ENCODE results near the gene GPR18.

GPR18 gene

DNA sequence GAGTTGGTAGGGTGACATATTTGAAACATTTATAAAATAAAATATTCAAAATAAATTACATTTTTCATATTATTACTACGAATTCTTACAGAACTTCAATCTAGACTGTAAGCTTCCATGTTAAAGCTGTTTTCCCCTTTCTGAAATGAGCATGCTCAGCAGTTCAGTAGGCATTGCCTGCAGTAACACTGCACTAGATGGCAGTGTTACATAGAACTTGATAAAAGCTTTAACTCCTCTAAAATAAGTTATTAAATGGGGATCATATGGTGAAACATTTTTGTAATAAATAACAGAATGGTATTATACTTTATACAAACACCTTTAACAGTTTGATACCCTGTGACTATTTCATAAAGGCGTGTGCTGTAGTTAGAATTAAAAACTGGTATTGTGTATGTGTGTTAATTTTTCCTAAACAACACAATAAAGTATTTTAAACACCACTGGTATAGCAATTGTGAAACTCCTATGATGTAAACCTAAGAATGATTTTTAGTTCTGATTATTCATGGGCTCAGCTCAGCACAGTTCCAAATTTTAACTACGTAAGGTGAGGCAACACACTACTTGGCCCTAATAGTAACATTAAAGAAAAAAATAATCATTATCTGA lies 11.6 kb upstream of the GPR18 start:
- no peak overlapping the region for H3K4me3 ChIP-seq (ENCODE audit: low read depth, low read length)
- TF ChIP-seq, protein P1, sequence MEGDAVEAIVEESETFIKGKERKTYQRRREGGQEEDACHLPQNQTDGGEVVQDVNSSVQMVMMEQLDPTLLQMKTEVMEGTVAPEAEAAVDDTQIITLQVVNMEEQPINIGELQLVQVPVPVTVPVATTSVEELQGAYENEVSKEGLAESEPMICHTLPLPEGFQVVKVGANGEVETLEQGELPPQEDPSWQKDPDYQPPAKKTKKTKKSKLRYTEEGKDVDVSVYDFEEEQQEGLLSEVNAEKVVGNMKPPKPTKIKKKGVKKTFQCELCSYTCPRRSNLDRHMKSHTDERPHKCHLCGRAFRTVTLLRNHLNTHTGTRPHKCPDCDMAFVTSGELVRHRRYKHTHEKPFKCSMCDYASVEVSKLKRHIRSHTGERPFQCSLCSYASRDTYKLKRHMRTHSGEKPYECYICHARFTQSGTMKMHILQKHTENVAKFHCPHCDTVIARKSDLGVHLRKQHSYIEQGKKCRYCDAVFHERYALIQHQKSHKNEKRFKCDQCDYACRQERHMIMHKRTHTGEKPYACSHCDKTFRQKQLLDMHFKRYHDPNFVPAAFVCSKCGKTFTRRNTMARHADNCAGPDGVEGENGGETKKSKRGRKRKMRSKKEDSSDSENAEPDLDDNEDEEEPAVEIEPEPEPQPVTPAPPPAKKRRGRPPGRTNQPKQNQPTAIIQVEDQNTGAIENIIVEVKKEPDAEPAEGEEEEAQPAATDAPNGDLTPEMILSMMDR (IDR thresholded peaks at IDR 0.05; ENCODE audit: low read depth, low read length, missing control alignments) = peak; percentile 66
- DNase-seq (ENCODE audit: low read depth) = no peak

DNA sequence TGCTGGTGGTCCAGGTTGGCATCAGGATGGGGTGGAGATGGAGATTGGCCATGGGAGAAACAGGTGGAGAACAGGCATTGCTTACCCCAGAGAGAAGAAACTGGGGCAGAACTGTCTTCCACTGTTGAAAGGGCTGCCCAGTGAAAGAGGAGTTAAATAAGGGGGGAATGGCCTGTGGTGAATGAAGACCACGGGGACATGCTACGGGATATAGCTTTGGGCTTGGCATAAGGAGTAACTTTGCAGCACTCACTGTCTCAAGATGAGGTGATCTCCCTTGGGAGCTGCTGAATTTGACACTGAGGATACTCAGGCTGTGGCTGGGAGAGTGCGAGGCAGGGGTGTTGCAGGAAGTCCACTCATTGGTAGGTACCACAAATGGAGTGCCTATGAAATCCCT lies 10.6 kb upstream of the GPR18 start:
- no peak for DNase-seq (ENCODE audit: low read depth)
- TF ChIP-seq, protein P1 (IDR thresholded peaks at IDR 0.05; ENCODE audit: low read depth, low read length, missing control alignments) = no peak
- no peak overlapping the region for H3K4me3 ChIP-seq (ENCODE audit: low read depth, low read length)

DNA sequence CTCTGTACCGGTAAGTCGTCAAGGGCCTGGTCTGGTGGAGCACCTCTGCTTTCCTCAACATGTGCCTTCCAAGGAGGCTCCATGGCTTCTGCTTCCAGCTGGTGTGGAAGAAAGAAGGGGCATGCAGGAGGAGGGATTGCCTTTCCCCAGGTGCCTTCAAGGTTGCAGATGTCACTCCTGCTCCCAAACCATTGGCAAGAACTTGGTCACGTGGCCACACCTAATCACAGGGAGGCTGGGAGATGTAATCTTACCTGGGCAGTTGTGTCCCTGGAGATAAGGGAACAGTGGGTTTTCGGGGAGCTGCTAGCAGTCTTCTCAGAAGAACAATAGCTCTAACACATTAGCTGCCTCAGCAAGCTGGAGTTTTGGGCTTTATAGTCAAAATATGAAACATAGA lies 9.7 kb upstream of the GPR18 start:
- no peak overlapping the region for H3K4me3 ChIP-seq (ENCODE audit: low read depth, low read length)
- TF ChIP-seq, protein P1 (IDR thresholded peaks at IDR 0.05; ENCODE audit: low read depth, low read length, missing control alignments) = no peak
- no peak for DNase-seq (ENCODE audit: low read depth)

DNA sequence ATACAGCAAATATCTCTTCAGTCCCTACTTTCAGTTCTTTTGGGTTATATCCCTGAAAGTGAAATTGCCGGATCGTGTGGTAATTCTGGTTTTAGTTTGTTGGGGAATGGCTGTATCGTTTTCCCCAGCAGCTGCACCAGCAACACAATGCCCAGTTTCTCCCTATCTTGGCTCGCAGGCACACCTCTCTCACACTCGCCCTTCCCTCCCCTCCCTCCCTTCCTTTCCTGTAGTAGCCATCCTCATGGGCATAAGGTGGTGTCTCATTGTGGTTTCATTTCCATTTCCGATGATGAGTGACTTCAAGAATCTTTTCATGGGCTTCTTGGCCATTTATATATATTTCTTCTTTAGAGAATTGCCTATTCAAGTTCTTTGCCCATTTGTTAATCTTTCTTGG lies 8.6 kb upstream of the GPR18 start:
- TF ChIP-seq, protein P1 (IDR thresholded peaks at IDR 0.05; ENCODE audit: low read depth, low read length, missing control alignments) = no peak
- H3K4me3 ChIP-seq (ENCODE audit: low read depth, low read length) = no peak overlapping the region
- no peak for DNase-seq (ENCODE audit: low read depth)

DNA sequence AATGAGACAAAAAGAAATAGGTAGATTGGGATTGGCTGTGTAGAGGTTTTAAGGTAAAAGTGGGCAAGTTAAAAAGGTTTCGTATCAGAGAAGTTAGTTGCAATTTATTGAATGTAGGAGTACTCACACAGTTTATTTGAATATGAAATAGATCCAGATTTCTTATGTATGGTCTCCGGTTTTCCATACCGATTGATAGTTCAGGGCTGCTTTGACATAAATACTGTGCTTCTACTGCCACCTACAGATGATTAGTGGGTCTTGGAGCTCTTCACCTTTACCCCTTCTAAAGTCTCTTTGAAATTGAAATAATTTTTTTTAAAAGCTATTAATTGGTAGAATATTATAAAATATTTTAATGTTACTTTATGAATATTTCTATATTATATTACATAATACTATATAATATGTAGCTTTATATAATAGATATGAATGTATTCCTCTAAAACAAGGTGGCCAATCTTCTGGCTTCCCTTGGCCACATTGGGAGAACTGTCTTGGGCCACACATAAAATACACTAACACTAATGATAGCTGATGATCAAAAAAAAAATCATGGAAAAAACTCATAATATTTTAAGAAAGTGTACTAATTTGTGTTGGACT lies 7.7 kb upstream of the GPR18 start:
- TF ChIP-seq, protein P1 (IDR thresholded peaks at IDR 0.05; ENCODE audit: low read depth, low read length, missing control alignments) = peak; percentile 56
- DNase-seq (ENCODE audit: low read depth) = no peak
- H3K4me3 ChIP-seq (ENCODE audit: low read depth, low read length) = no peak overlapping the region

DNA sequence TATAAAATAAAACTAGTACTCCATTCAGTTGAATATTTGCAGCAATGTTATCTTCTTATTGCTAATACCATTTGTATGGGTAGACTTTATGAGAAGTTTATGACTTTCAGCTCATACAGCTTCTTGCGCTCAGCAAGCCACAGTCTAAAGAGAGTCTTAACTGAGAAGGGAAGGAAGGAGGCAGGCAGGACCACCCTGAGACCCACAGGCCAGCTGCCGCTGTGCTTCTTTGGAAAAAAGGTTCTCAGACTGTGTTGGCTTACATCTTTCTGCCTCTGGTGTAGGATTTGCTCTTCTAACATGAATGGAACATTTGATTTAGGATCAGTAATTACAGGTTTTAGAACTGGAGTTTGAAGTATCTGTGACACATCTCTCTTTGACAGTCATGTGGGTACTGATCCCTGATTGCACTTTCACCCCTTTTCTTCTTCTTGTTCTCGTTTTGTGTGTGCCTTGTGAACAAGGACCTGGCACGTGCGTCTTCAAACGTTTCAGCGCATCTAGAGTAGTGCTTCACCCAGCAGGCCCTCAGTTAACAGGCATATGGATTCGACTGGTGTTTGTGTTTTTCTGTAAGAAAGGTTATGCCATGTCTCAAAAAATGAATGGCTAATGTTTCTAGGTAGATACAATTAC lies 7.1 kb upstream of the GPR18 start:
- TF ChIP-seq, protein P1 (IDR thresholded peaks at IDR 0.05; ENCODE audit: low read depth, low read length, missing control alignments) = no peak
- H3K4me3 ChIP-seq (ENCODE audit: low read depth, low read length) = no peak overlapping the region
- no peak for DNase-seq (ENCODE audit: low read depth)
